HCT116 (cell line): Measurements from ENCODE around the gene HELZ2. TPM values are rescaled to one million over a fixed set of nuclear protein-coding genes. Genes with fewer than 3 reads are reported as not detected.

Source experiments
- ATAC-seq: fragments of 200-7000 bp; cut with Tn5 transposase; 2 replicates; pipeline ENCODE4 v1.9.1; 2020; ENCODE audit warnings: mild to moderate bottlenecking, moderate library complexity
- BruUV-seq: library from RNA; stranded (reverse); fragments of 400-500 nt; replicated peaks from 2 replicates; lab custom pipeline; 2021; lab: Mats Ljungman, UMichigan
- CTCF ChIA-PET: fragments of 300-600 bp; sonication (Branson Sonifier 250); formaldehyde crosslinking; loops from one replicate; lab custom pipeline; 2021; ENCODE audit warnings: antibody characterized with exemption; lab: Charles Lee
- POLR2A ChIA-PET: fragments of 300-600, 350-600 bp; sonication (Branson Sonifier 250); formaldehyde crosslinking; loops from one replicate; lab custom pipeline; 2021; ENCODE audit warnings: antibody characterized with exemption; lab: Charles Lee
- RAD21 ChIA-PET, 2 experiments: fragments of 300-600 bp; sonication (Branson Sonifier 250); formaldehyde crosslinking; loops; one replicate each; lab custom pipeline; 2023; ENCODE audit warnings: low total read pairs in 2 of 2; ENCODE audit not compliant: uncharacterized antibody in 2 of 2, unreplicated experiment in 2 of 2, low non-redundant PET in 1 of 2; lab: Charles Lee
- DNase-seq: peaks from one replicate; pipeline ENCODE4 v3.0.0-alpha.2; 2010; ENCODE audit warnings: low read depth, low spot score
- H2AFZ ChIP-seq: fragments of 200-600 bp; shearing (Covaris generic), sonication (generic); 2 replicates; pipeline ENCODE4 v1.6.1; 2017; ENCODE audit warnings: low read depth, mixed run types, mixed read lengths, antibody characterized with exemption, low read length; ENCODE audit not compliant: poor library complexity, severe bottlenecking
- H3K27ac ChIP-seq: 2 replicates; pipeline ENCODE4 v1.5.1; 2012; ENCODE audit warnings: low read depth, low read length
- H3K27me3 ChIP-seq: fragments of 200-600 bp; sonication (generic); 2 replicates; pipeline ENCODE4 v1.6.1; 2016; ENCODE audit warnings: mixed run types, low read length, mixed read lengths; ENCODE audit not compliant: insufficient read depth
- H3K36me3 ChIP-seq, 2 experiments: fragments of 200-500 bp in 1 of 2; fragments of 200-600 bp in 1 of 2; sonication (Bioruptor generic) in 1 of 2; sonication (generic) in 1 of 2; 2 replicates each; pipeline versions ENCODE4 v1.5.1 to v1.6.1; 2014 to 2016; ENCODE audit warnings: low read length in 2 of 2, inconsistent platforms in 1 of 2, mixed read lengths in 1 of 2, mixed run types in 1 of 2; ENCODE audit not compliant: insufficient read depth in 2 of 2, control insufficient read depth in 1 of 2
- H3K4me1 ChIP-seq, 2 experiments: fragments of 200-600 bp in 1 of 2; sonication (generic) in 1 of 2; 2 replicates each; pipeline versions ENCODE4 v1.5.1 to v1.6.1; 2012 to 2017; ENCODE audit warnings: low read length in 2 of 2, inconsistent platforms in 1 of 2, mild to moderate bottlenecking in 1 of 2, mixed read lengths in 1 of 2, mixed run types in 1 of 2, moderate library complexity in 1 of 2; ENCODE audit not compliant: insufficient read depth in 2 of 2, control insufficient read depth in 1 of 2
- H3K4me2 ChIP-seq: fragments of 200-600 bp; sonication (generic); 2 replicates; pipeline ENCODE4 v1.6.1; 2017; ENCODE audit warnings: mixed run types, low read length, mixed read lengths
- H3K4me3 ChIP-seq, 2 experiments: fragments of 200-600 bp in 1 of 2; sonication (generic) in 1 of 2; replicated peaks in 1 of 2; 2 replicates each; pipeline ENCODE4 v1.5.1; 2011 to 2016; ENCODE audit warnings: low read length in 2 of 2, control low read depth in 1 of 2, low read depth in 1 of 2, mild to moderate bottlenecking in 1 of 2, mixed read lengths in 1 of 2, mixed run types in 1 of 2
- H3K79me2 ChIP-seq: fragments of 200-600 bp; sonication (generic); 2 replicates; pipeline ENCODE4 v1.6.1; 2017; ENCODE audit warnings: mild to moderate bottlenecking, mixed run types, low read length, moderate library complexity, mixed read lengths; ENCODE audit not compliant: insufficient read depth
- H3K9ac ChIP-seq: fragments of 200-600 bp; sonication (generic); 2 replicates; pipeline ENCODE4 v1.6.1; 2016; ENCODE audit warnings: low read length, mixed read lengths
- H3K9me2 ChIP-seq: fragments of 200-600 bp; sonication (generic), shearing (Covaris generic); 2 replicates; pipeline ENCODE4 v1.6.1; 2017; ENCODE audit warnings: mixed run types, mild to moderate bottlenecking, moderate library complexity; ENCODE audit not compliant: insufficient read depth
- H3K9me3 ChIP-seq, 2 experiments: fragments of 200-500 bp in 1 of 2; fragments of 200-600 bp in 1 of 2; sonication (Bioruptor generic) in 1 of 2; sonication (generic) in 1 of 2; 2 replicates each; pipeline ENCODE4 v1.6.1; 2014 to 2017; ENCODE audit warnings: low read length in 2 of 2, mixed read lengths in 2 of 2, inconsistent platforms in 1 of 2, low read depth in 1 of 2, mild to moderate bottlenecking in 1 of 2, mixed run types in 1 of 2, moderate library complexity in 1 of 2; ENCODE audit not compliant: control insufficient read depth in 1 of 2, insufficient read depth in 1 of 2
- H4K20me1 ChIP-seq: fragments of 200-600 bp; sonication (generic), shearing (Covaris generic); 2 replicates; pipeline ENCODE4 v1.6.1; 2017; ENCODE audit warnings: mixed run types, mild to moderate bottlenecking, moderate library complexity; ENCODE audit not compliant: insufficient read depth
- CBX3 ChIP-seq: IDR thresholded peaks from 2 replicates; pipeline ENCODE4 v1.6.1; 2012; ENCODE audit warnings: low read depth
- CEBPB ChIP-seq: IDR thresholded peaks from 2 replicates; pipeline ENCODE4 v1.6.1; 2012; ENCODE audit warnings: low read depth
- EGR1 ChIP-seq: IDR thresholded peaks from 2 replicates; pipeline ENCODE4 v1.6.1; 2012; ENCODE audit warnings: low read depth
- ELF1 ChIP-seq: IDR thresholded peaks from 2 replicates; pipeline ENCODE4 v1.6.1; 2012; ENCODE audit warnings: low read depth, borderline replicate concordance
- JUND ChIP-seq: IDR thresholded peaks from 2 replicates; pipeline ENCODE4 v1.6.1; 2012
- POLR2A ChIP-seq: IDR thresholded peaks from 2 replicates; pipeline ENCODE4 v1.7.0; 2011; ENCODE audit warnings: borderline replicate concordance; ENCODE audit not compliant: insufficient read depth, insufficient read length; ENCODE audit errors: extremely low read depth
- POLR2AphosphoS5 ChIP-seq: IDR thresholded peaks from 2 replicates; pipeline ENCODE4 v1.6.1; 2011; ENCODE audit warnings: mild to moderate bottlenecking, low read depth, low read length, moderate library complexity
- SIN3A ChIP-seq: IDR thresholded peaks from 2 replicates; pipeline ENCODE4 v1.6.1; 2012; ENCODE audit warnings: low read depth
- SP1 ChIP-seq: IDR thresholded peaks from 2 replicates; pipeline ENCODE4 v1.6.1; 2012; ENCODE audit warnings: low read depth
- SRF ChIP-seq: IDR thresholded peaks from 2 replicates; pipeline ENCODE4 v1.6.1; 2012; ENCODE audit warnings: low read depth
- ZFX ChIP-seq: fragments of 450-650 bp; IDR thresholded peaks from 2 replicates; pipeline ENCODE4 v1.6.1; 2017
- ZNF274 ChIP-seq: fragments of 200-500 bp; sonication (Bioruptor generic); IDR thresholded peaks from 2 replicates; pipeline ENCODE4 v1.6.1; 2014; ENCODE audit warnings: mild to moderate bottlenecking, low read depth, low read length, inconsistent platforms
- intact Hi-C: fragments of 100-400 bp; cut with micrococcal nuclease; formaldehyde crosslinking; loops from 2 replicates; pipeline ENCODE4 v1.10.0; 2022
- total RNA-seq: library from RNA; stranded (reverse); gene quantifications from one replicate; pipeline ENCODE4 v1.2.1, GENCODE V29; 2021; ENCODE audit not compliant: unreplicated experiment
- TF ChIP-seq, protein P1 (sequence below): IDR thresholded peaks from 2 replicates; pipeline ENCODE4 v1.6.1; 2012
- TF ChIP-seq, protein P2 (sequence below): IDR thresholded peaks from 2 replicates; pipeline ENCODE4 v1.6.1; 2012
- TF ChIP-seq, protein P3 (sequence below): IDR thresholded peaks from 2 replicates; pipeline ENCODE4 v1.6.1; 2011; ENCODE audit warnings: mild to moderate bottlenecking, low read length, moderate library complexity; ENCODE audit not compliant: insufficient replicate concordance; ENCODE audit errors: extremely low read depth
- TF ChIP-seq, protein P4 (sequence below), 3 experiments: fragments of 200-600 bp in 1 of 3; sonication (generic) in 1 of 3; IDR thresholded peaks in 2 of 3; conservative IDR thresholded peaks in 1 of 3; 2 replicates each; pipeline ENCODE4 v1.5.1; 2012 to 2017; ENCODE audit warnings: low read depth in 2 of 3, low read length in 2 of 3, antibody characterized with exemption in 1 of 3, borderline replicate concordance in 1 of 3, control low read depth in 1 of 3, mild to moderate bottlenecking in 1 of 3, mixed read lengths in 1 of 3, mixed run types in 1 of 3, moderate library complexity in 1 of 3; ENCODE audit not compliant: insufficient read depth in 1 of 3

The HELZ2 gene
- total RNA-seq, 1 experiment from 2014 or later: 44.0 TPM

DNA sequence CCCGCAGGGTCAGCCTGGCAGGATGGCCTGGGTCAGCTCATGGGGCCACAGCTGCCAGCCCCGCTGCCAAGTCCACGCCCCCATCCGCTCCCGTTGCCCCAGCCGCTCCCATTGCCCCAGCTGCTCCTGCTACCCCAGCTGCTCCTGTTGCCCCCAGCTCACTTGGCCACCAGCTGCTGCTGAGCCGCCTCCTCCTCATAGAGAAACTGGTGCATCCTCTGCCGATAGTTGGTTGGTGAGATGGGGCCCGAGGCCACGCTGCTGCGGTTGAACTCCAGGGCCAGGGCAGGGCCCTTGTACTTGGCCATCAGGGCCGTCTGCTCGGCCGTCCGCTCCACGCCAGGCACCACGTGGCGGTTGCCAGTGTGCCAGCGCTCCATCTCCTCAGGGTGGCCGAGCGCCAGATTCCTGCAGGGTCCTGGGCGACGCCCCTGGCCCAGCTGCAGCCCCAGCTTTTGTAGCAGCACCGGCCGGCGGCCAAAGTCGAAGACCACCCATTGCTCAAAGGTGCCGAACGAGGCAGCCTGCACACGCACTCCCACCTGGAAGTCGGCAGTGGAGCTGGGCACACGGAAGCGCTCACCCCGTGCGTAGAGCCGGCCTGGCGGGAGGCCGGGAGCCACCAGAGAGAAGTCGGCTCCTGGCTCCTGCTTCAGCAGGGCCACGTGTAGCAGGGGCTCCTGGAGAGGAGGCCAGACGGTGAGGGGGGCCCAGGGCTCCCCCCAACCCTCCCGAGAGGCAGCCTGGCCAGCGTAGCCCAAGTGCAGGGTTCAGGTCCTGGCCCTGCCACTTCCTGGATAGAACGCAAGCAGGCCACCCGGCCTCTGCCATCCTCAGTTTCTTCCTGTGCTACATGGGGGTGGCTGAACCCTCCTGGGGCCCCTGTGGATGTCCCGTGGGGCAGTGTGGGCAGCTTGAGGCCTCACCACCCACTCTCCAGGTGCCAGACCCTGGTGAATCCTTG, 4.8 kb downstream of the HELZ2 start (continued):
- TF ChIP-seq ELF1 (no peak), CBX3 (no peak), POLR2A (no peak), CEBPB (no peak), ZNF274 (no peak), EGR1 (no peak)
- TF ChIP-seq, protein P1, sequence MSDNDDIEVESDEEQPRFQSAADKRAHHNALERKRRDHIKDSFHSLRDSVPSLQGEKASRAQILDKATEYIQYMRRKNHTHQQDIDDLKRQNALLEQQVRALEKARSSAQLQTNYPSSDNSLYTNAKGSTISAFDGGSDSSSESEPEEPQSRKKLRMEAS: no peak
- TF ChIP-seq, protein P2, sequence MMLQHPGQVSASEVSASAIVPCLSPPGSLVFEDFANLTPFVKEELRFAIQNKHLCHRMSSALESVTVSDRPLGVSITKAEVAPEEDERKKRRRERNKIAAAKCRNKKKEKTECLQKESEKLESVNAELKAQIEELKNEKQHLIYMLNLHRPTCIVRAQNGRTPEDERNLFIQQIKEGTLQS: no peak
- TF ChIP-seq, protein P3, sequence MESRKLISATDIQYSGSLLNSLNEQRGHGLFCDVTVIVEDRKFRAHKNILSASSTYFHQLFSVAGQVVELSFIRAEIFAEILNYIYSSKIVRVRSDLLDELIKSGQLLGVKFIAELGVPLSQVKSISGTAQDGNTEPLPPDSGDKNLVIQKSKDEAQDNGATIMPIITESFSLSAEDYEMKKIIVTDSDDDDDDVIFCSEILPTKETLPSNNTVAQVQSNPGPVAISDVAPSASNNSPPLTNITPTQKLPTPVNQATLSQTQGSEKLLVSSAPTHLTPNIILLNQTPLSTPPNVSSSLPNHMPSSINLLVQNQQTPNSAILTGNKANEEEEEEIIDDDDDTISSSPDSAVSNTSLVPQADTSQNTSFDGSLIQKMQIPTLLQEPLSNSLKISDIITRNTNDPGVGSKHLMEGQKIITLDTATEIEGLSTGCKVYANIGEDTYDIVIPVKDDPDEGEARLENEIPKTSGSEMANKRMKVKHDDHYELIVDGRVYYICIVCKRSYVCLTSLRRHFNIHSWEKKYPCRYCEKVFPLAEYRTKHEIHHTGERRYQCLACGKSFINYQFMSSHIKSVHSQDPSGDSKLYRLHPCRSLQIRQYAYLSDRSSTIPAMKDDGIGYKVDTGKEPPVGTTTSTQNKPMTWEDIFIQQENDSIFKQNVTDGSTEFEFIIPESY: no peak

DNA sequence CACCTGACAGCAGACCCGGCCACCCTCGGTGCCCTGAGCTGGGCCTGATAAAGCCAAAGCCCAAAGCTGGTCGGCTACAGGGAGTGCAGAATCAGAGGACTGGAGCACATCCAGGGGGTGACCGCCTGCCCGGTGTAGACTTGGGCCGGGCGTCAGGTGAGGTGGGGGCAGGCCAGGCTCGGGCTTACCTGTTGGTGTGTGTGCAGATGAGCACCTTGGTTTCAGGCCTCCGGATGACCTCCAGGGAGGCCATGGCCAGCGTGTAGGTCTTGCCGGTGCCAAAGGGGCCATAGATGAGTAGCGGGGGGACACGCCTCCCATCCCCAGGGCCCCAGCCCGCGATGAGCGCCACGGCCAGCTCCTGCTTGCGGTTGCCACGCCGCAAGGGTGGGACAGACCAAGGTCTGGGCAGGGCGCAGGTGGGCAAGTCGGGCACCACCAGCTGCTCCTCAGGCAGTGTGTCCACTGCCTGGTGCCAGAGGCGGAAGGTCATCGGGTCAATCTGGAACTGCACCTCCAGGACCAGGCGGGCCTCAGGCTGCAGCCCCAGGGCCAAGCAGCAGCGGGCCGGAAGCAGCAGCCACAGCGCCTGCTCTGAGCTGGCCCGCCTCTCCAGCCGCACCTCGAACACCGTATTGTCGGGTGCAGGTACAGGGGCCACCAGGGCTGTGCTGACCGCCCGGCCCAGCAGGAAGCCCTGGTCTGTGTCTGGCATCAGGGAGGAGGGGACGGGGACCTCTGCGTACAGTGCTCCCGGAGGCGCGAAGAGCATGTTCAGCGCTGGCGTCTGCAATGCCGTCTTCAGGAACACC, 5.7 kb downstream of the HELZ2 start:
- H3K4me3 ChIP-seq: no peak overlapping the region
- no peaks in the 10 kb centered on the region for H3K36me3 ChIP-seq
- no peak overlapping the region for H2AFZ ChIP-seq
- no peak overlapping the region for H3K9ac ChIP-seq
- no peak overlapping the region for H3K27ac ChIP-seq
- ChIA-PET RAD21 (no interaction called here), CTCF (no interaction called here), POLR2A (interaction anchor here (0.6 kb wide), 1 partner anchor 298 kb away, joined by 3 read pairs; no protein-coding TSS in a partner anchor)
- intact Hi-C loops: no loop called here
- no peaks in the 10 kb centered on the region for H3K9me3 ChIP-seq
- no peaks in the 10 kb centered on the region for H3K27me3 ChIP-seq
- BruUV-seq: no TSS peak
- ATAC-seq (no peak), DNase-seq (no peak)
- H3K4me2 ChIP-seq: no peak overlapping the region
- H4K20me1 ChIP-seq: no peaks in the 10 kb centered on the region
- peaks cover under 1% of the 10 kb centered on the region; the same call in 1 of the 2 replicates for H3K79me2 ChIP-seq
- peaks cover 1 to 6% of the 10 kb centered on the region in 2 experiments; a peak in 3 of 4 replicates for H3K4me1 ChIP-seq
- H3K9me2 ChIP-seq: no peaks in the 10 kb centered on the region
- no peak for TF ChIP-seq JUND
- TF ChIP-seq ZFX: no peak
- TF ChIP-seq, protein P3: no peak
- TF ChIP-seq, protein P4, sequence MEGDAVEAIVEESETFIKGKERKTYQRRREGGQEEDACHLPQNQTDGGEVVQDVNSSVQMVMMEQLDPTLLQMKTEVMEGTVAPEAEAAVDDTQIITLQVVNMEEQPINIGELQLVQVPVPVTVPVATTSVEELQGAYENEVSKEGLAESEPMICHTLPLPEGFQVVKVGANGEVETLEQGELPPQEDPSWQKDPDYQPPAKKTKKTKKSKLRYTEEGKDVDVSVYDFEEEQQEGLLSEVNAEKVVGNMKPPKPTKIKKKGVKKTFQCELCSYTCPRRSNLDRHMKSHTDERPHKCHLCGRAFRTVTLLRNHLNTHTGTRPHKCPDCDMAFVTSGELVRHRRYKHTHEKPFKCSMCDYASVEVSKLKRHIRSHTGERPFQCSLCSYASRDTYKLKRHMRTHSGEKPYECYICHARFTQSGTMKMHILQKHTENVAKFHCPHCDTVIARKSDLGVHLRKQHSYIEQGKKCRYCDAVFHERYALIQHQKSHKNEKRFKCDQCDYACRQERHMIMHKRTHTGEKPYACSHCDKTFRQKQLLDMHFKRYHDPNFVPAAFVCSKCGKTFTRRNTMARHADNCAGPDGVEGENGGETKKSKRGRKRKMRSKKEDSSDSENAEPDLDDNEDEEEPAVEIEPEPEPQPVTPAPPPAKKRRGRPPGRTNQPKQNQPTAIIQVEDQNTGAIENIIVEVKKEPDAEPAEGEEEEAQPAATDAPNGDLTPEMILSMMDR (IDR thresholded peaks at IDR 0.05 in 2 of 3, conservative IDR thresholded peaks at IDR 0.05 in 1 of 3; ENCODE audit: borderline replicate concordance in 1 of 3, insufficient read depth in 1 of 3, low read depth in 2 of 3, low read length in 2 of 3): no peak
- TF ChIP-seq POLR2AphosphoS5: no peak
- no peak for TF ChIP-seq ZNF274
- TF ChIP-seq SP1: no peak
- no peak for TF ChIP-seq SRF
- no peak for TF ChIP-seq SIN3A
